Measurements from ENCODE around the gene CCL16. TPM values are rescaled to one million over a fixed set of nuclear protein-coding genes. Genes with fewer than 3 reads are reported as not detected.
A peak's percentile ranks its signal among the peaks of the same experiment; 100 is the strongest.
"Not testable (repeated sequence)": the region's sequence is repeated elsewhere in the genome, so short reads cannot be mapped to it uniquely, and the experiment has no call there.

The CCL16 gene
- total RNA-seq, 1 donor from 2014 or later: 0.68 TPM

GRCh38 chr17:35984140-35984539 is 2.8 kb upstream of the CCL16 start:
- no peak for DNase-seq

GRCh38 chr17:35982409-35983191 is 1.3 kb upstream of the CCL16 start:
- no peak for DNase-seq

GRCh38 chr17:35981908-35982330 is 622 bp upstream of the CCL16 start:
- no peak for DNase-seq

DNA sequence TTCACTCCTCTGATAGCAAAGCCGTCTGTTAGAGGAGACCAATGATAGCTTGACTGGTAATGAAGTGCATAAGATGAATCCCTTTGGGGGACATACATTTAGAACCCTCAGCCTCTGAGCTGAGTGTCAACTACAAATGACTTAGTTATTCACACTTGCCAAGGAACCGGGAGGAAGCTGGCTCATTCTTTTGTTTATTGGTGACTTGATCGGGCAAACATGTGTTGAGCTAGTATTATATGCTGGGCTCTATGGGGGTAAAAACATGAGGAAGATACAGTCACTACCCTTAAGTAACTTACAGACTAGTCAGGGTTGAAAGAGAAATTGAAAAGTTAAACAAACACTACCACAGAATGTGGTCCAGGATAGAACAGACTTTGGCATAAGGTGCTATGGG is 3.0 kb downstream of the CCL16 start:
- peak; percentile 33 for DNase-seq

GRCh38 chr17:35977509-35977908 is 3.8 kb downstream of the CCL16 start:
- DNase-seq: no peak

DNA sequence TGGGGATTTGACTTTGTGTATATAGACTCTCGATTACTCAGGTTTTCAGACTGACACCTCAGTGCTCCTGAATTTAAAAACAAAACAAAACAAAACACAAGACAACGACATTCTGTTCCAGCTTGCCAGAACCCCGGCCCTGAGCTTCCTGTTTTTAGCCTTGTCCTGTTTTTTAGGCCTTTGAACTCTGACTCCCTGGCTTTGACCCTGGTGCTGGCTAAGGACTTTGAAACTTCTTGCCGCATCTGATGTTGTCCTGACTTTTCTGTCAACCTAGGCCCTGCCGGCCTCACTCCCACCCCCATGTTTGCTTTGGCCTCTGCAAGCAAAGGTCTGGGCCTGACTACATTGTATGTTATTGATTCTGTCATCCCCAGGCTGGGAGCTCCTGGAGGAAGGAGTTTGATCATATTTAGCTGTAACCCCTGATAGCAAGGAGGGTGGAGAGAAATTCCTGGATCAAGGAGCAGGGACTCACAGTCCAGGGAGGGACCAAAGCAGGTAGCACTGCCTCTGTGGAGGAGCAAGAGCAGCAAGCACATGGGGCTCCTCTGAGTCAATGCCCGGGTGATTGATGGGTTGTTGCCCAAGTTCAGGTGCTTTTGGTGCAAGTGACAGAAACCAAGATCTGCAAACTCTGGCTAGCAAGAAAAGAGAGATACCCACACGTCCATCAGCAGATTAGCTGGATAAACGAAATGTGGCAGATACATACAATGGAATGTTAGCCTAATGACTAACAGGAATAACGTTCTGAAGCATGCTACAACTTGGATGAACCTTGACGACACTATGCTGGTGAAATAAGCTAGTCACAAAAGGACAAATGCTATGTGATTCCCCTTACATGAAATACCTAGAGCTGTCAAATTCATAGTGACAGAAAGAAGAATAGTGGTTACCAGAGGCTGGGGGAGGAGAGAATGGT is 7.7 kb downstream of the CCL16 start:
- peak; percentile 50 for DNase-seq

GRCh38 chr17:35972945-35973332 is 8.4 kb downstream of the CCL16 start:
- no peak for DNase-seq

GRCh38 chr17:35972535-35972934 is 8.8 kb downstream of the CCL16 start:
- no peak for DNase-seq

GRCh38 chr17:35972066-35972465 is 9.2 kb downstream of the CCL16 start:
- no peak for DNase-seq

GRCh38 chr17:35969558-35970380 is 11.5 kb downstream of the CCL16 start:
- DNase-seq: peak; percentile 92

DNA sequence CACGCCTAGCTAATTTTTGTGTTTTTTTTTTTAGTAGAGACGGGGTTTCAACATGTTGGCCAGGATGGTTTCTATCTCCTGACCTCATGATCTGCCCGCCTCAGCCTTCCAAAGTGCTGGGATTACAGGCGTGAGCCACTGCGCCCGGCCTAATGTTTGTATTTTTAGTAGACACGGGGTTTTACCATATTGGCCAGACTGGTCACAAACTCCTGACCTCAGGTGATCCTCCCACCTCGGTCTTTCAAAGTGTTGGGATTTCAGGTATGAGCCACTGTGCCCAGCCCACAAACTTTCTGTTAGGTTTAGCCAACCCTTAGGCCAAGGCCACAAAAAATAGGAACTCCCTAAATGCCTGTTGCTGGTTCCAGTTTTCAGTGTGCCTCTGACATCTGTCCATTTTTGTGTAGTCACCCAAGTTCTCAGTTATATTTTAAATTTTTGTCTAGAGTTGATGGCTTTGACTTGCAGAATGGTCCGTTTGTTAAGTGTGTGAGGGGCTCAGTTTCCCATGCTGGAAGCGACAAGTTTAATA is 12.7 kb downstream of the CCL16 start:
- DNase-seq: no peak

DNA sequence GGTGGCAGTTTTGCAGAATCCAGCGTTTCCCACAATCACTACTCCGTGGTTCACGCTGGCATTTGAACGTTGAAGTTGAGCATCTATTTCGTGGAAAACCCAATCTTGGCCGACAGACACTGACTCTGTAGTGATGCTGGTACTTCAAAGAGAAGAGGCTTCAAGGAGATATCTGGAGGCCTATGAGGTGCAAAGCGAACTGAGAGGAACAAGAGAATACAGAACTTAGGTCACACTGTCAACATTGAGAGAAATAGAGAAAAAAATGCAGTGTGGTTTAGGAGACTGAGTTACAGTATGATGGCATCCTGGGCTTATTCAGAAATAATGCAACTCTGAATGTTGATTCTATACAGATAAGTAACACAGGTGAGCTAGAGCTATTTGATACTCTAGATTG is 16.0 kb downstream of the CCL16 start:
- DNase-seq: no peak

DNA sequence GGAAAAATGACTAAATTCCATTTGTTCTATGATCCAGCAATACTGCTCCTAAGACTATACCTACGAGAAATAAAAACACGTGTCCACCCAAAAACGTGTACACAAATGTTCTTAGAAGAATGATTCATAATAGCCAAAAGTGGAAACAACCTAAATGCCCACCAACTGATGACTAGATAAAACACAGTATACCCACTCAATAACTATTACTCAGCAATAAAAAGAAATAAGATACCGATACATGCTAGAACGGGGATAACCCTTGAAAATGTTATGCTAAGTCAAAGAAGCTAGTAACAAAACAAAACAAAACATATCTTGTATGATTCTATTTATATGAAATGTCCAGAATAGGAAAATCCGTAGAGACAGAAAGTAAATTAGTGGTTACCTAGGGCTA is 17.6 kb downstream of the CCL16 start:
- DNase-seq: no peak

- DNase-seq: no peak
These were observed 27.6 kb downstream of the CCL16 start for GRCh38 chr17:35953720-35954119.

DNA sequence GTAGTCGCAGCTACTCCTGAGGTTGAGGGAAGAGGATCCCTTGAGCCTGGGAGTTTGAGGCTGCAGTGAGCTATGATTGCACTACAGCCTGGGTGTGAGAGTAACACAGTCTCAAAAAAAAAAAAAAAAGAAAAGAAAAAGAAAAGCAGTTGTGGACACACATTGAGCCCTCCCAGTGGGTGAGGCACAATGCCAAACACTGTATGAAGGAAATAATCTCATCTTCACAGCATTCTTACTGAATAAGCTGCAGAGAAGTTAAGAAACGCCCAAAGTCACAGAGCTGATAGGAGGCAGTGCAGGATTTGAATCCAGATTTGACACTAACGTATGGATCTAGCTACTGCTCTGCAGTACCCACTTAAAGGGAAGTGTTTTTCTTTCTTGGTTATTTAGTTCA is 31.9 kb downstream of the CCL16 start:
- no peak for DNase-seq

GRCh38 chr17:35948092-35948491 is 33.2 kb downstream of the CCL16 start:
- no peak for DNase-seq

DNA sequence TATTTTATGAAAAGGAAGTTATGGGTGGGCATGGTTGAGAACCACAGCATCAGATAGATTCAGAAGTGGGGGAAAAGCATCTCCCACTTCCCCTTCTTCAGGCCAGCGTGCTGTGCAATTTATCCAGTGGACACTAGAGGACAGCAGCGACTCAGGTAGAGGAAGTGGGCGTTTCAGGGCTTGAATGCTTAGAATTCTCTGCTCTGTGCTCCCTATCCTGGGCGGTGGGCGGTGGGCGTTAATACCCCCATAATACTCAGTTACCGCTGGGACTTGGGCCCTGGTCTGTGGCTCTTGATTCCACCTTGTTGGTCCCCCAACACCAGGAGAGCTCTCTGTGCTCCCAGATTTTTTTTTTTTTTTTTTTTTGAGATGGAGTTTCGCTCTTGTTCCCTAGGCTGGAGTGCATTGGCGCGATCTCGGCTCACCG is 34.1 kb downstream of the CCL16 start:
- peak; percentile 70 for DNase-seq

GRCh38 chr17:35944151-35944550 is 37.1 kb downstream of the CCL16 start:
- DNase-seq: no peak

GRCh38 chr17:35943537-35943936 is 37.8 kb downstream of the CCL16 start, which contains the start of gene LYZL6:
TSS of gene LYZL6 (minus strand) at chr17:35943713. CDS start at chr17:35939356, 4,357 bp downstream.
- DNase-seq: no peak

DNA sequence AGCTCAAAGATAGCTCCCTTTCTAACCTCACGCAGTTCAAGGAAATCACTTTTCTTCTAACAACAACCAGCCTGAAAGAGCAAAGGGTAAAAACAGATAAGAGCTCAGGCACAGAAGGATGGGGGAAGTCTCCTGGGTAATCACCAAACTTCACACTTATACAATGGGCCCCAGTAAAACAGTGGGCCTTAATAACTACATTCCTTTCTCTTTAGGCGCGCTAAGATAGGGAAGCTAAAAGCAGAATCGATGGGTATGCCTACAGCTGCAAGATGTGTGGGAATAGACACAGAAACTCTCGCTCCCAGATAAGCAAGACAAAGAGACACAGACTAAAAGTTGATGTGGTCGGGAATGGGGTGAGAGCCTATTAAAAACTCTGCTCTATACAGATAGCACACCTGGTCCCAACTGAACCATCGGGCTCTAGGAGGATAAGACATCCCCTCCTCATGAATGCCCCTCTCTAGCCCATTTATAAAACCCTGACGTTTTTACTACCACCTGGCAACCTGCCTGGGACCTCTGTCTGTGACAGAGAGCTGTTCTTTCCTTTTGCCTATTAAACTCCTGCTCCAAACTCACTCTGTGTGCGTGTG is 38.6 kb downstream of the CCL16 start:
- DNase-seq: no peak

GRCh38 chr17:35938492-35938891 is 42.8 kb downstream of the CCL16 start:
- not testable (repeated sequence) for DNase-seq

- no peak for DNase-seq
These were observed 45.2 kb downstream of the CCL16 start for GRCh38 chr17:35936063-35936462.

Data from dermis blood vessel endothelial cell (primary cell).